NCI-H187 (cell line): ENCODE data around the gene IFT74.

ENCODE experiments used
- DNase-seq, 2 experiments: peaks; one replicate each; lab custom pipeline; 2025; lab: John Stamatoyannopoulos, UW

IFT74 gene

GRCh38 chr9:26955921-26956859 lies at the start of gene IFT74:
Gene IFT74, plus strand, starts transcription at chr9:26956412. Its CDS starts 5,556 bp downstream, at chr9:26961968.
- peak; percentile 71 to 88 for DNase-seq

- no peak for DNase-seq
Observed at GRCh38 chr9:26913138-26913668, 43.0 kb upstream of the IFT74 start.

DNA sequence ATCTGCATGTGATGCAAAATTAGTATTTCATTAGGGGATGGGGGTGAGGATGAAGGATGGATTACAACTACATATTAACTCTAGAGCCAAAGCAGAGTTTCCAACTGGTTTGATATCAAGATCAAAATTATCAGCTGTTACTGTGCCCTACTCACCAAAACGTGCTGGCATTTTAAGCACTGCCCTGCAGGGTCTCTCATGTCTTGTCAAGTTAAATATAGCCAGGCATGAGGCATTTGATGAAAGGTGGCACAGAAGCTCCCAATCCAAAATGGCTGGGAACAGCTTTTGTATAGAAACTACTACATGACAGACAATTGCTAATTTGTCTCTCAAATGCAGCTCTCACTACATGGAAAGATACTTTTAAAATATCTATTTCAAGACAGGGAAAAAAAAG lies 36.5 kb upstream of the IFT74 start:
- DNase-seq: no peak

DNA sequence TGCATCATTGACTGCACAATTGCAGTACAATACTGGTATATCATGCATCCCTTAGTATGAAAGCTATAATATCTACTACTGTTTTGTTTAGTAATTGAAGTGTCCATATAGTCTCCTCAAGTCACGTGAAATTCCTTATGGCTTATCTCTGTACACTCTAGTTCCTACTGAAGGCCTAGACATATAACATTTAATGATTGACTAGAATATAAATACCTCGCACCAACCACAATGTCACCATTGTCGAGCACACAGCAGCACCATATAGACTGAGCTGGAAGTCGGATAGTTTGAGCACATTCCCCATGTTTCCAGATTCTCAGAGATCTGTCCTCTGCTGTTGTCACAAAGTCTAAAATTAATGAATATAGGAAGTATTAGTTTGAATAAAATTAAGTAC lies 30.6 kb upstream of the IFT74 start:
- no peak for DNase-seq

GRCh38 chr9:26928902-26929495 lies 27.2 kb upstream of the IFT74 start:
- DNase-seq: no peak

GRCh38 chr9:26935847-26936246 lies 20.4 kb upstream of the IFT74 start:
- no peak for DNase-seq

- no peak for DNase-seq
Observed at GRCh38 chr9:26937816-26938371, 18.3 kb upstream of the IFT74 start.

DNA sequence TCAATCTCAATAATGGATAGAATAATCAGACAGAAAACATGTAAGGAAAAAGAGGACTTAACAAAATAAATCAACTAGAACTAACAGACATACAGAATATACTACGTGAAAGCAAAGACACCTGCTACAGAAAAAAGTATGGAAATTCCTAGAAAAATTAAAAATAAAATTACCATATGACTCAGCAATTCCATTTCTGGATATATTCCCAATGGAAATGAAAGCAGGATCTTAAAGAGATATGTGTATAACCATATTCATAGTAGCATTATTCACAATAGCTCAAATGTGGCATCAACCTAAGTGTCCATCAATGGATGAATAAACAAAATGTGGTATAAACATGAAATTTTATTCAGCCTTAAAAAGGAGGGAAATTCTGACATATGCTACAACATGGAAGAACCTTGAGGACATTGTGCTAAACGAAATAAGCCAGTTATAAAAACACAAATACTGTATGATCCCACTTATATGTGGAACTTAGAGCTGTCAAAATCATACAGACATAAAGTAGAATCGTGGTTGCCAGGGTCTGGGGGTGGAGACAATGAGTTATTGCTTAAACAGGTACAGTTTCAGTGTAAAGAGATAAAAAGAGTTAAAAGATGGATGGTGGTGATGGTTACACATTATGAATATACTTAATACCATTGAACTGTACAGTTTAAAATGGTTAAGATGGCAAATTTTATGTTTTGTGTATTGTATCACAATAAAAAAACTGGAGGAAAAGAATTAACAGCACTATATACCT lies 16.1 kb upstream of the IFT74 start:
- DNase-seq: no peak

- no peak for DNase-seq
Observed at GRCh38 chr9:26940779-26941178, 15.4 kb upstream of the IFT74 start.

DNA sequence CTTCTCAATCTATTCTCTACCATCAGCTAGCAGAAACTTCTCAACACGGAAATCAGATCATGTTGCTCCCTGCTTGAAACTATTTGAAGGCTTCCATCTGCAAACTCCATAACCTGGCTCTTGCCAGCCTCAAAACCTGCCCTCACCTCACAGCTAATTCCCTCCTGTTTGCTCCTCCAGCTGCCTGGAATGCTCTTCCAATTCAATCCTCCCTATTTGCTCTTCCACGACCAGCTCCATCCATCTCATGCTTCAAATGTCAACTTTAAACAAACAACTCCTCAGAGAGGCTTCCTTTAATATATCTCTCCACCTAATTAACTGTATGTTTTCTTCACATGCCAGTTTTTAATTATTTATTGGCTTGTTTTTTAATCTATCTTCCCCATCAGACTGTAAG lies 10.6 kb upstream of the IFT74 start:
- DNase-seq: no peak

DNA sequence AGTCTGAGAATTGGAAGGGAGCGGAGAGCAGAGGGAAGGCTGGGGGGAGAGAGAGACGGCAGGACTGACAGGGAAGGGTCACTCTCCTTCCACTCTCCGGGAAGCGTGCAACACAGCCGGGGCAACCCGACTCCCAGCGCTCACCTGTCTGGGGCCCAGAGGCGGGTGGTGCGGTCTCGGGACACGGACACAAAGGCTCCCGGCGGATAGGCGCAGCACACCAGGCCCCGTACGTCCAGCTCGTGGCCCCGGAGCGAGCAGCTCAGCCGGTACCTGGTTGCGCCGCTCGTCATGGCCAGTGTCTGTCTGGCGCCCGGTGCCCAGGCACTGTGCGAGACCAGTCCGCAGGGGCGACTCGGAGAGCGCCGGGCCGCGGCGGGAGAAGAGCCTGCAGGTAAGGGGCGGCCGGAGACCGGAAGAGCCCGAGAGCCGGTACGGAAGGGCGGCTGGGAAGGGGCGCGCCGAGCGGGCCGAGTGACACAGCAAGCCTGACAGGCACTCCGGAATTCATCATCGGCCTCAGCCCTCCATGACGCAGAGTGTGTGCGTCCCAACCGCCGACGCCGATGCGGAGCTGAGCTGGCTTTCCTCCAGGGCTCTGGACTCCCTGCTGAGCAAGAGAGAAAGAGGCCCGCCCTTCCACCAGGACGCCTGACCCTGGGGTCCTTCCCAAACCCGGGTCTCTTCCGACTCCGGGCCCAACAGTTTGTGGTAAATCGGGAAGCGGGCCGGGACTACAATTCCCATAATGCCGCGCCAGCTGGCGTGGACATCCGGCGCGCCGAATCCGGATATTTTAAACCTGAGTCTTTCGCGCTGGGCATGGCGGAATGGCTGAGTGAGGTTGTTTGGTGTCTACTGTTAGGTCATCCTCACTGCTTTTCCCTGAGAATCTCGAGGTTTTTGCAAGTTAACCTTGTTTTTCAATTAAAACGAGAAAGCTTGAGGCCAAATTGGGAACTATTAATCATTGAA lies 9.2 kb upstream of the IFT74 start, which contains the start of gene PLAA:
TSS of gene PLAA (minus strand) at position 490 of the 975 bp plus-strand sequence. CDS start at position 293, 197 bp downstream.
- DNase-seq: peak; percentile 80 to 88

DNA sequence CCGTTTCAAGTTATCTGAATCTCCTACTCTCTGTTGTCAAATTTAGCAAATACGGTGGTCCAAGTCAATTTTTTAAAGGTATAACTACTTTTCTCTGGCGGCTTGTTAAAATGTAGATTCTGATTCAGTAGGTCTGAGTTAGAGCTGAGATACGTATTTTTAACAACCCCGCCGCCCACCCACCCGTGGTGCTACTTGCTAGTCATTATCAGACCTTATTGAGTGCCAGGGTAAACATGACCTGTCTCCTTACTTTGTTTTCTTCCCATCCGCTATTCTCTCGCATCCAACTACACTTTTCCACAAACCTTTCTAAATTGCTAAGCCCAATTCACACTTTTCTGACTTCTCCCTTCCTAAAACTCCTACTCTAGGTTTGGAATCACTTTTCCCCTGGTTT lies 8.5 kb upstream of the IFT74 start:
- no peak for DNase-seq

GRCh38 chr9:26949637-26950069 lies 6.6 kb upstream of the IFT74 start:
- no peak for DNase-seq

DNA sequence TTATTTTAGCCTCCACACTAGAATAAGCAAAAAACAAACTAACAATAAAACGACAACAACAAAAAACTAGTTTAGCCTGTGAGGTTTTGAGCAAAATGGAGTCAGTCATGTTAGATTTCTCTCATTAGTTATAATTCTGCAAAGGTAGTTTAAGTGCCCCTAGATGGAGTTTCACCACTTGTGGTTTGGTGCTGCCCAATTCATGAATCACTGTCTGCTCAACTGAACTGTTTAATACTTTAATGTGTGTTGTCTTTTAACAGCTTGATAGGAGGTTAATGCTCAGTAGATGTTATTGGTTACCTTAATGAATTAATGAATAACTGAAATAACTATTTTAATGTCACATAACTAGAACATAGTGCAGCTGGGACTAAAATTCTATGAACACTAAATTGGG lies 5.7 kb upstream of the IFT74 start:
- no peak for DNase-seq

GRCh38 chr9:26951794-26952193 lies 4.4 kb upstream of the IFT74 start:
- DNase-seq: no peak

DNA sequence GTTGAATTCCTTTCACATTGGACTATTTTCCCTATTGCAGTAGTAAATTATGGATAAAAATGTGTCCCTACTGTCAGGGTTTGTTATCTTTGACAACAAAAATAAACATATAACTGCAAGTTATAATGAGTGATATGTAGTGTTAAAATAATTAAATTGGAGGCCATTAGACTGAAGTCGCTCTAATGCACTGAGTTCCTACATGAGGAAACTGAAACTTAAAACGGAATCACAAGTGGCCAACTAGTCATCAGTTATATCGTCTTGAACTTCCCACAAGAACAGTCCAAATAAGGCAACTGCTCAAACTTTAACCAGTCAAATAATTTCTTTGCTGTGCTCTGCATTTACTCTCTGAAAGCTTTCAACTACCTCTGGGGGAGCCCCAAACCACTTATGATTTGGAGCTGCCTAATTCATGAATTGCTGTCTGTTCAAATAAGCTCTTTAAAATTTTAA lies 2.1 kb upstream of the IFT74 start:
- DNase-seq: no peak

DNA sequence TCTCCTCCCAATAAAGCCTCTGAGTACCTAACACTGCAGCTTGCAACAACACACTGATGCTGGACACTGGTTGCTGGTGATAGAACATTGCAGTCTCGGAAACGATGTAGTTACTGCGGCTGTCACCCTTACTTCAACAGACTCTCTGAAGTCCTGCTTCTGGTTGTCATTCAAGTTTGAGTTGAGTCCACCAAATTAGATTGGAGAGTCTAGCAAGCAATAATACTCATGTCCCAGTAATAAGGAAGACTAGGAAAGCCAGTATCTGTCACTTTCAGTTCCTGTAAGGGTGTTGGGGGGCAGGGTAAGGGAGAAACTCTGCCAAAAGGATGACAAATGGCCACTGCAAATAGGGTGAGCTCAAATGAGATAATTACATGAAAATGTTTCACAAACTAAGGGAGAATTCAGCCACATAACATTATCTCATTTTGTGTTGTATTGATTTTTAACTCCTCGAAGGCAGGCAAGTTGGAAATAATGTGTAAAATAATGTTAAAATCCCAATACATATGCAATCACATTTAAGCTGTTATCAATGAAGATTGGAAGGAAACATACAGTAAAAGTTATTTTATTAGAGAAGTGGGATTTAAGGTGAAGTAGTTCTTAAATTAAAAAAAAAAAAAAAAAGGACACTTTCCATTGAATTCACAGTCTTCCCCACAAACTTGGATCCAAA lies 849 bp upstream of the IFT74 start:
- DNase-seq: no peak

- DNase-seq: no peak
Observed at GRCh38 chr9:26956860-26957233, 635 bp downstream of the IFT74 start.

GRCh38 chr9:26971721-26972120 lies 15.5 kb downstream of the IFT74 start:
- no peak for DNase-seq

GRCh38 chr9:26973989-26974388 lies 17.8 kb downstream of the IFT74 start:
- DNase-seq: no peak
